Fibroblast of lung (primary cell): ENCODE measurements around the gene RAC2.

Experiments
- CTCF ChIP-seq, 2 donors: IDR thresholded peaks in 1 of 2; conservative IDR thresholded peaks in 1 of 2; 1 replicate in 1 of 2; 2 replicates in 1 of 2; pipeline ENCODE4 v1.5.1; 2011 to 2012; ENCODE audit warnings: low read length in 2 of 2, control low read depth in 1 of 2, inconsistent platforms in 1 of 2, low read depth in 1 of 2, mild to moderate bottlenecking in 1 of 2
- EZH2 ChIP-seq: IDR thresholded peaks from 2 replicates; pipeline ENCODE4 v1.5.1; 2012; ENCODE audit warnings: low read length, control low read depth, mild to moderate bottlenecking; ENCODE audit errors: missing control alignments

DNA sequence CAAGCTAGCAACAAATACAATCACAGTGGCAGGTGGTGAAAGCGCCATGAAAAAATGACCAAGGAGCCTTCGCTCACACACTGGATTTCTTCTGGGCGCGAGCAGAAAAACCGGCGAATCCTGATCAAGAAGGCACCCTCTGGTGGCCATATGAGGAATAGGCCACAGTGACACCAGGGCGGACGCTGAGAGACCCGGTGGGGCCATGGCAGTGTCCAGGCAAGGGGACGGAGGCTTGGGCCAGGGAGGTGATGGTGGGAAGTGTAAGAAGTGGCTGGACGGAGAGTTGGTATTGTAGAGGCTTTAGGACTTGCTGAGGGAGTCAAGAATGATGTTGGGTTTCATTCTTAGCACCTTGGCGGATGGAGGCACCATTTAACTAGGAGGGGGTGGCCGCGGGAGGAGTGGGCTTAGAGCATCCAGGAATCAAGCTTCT is 16.9 kb upstream of the RAC2 start:
- peak; percentile 89 to 95 for TF ChIP-seq CTCF (conservative IDR thresholded peaks at IDR 0.05 in 1 of 2, IDR thresholded peaks at IDR 0.05 in 1 of 2; ENCODE audit: low read depth in 1 of 2, low read length in 2 of 2)
- no peak for TF ChIP-seq EZH2
